ENCODE results near the gene LSAMP.
"Not testable (repeated sequence)": the region's sequence is repeated elsewhere in the genome, so short reads cannot be mapped to it uniquely, and the experiment has no call there.

The LSAMP gene

DNA sequence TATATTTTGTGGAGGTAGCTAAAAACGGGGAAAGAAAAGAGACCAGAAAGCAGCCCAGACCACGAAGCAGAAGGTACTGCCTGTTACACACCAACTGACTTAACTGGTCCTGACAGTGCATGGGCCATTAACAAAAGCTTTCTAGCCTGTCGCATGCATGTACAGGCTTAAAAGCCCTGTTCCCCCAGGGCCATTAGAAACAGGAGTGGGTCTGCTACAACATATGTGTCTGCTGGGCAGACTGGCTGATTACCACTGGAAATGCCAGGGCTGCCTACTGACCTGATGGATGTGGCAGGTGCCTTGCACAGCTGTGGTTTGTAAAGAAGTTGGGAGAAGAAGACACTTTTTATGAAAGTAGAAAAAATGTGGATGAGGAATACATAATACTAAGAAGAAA, 684.6 kb downstream of the LSAMP start:
- no peak for DNase-seq
- H3K27me3 ChIP-seq (ENCODE audit: insufficient read depth, low read length, poor library complexity), result peaks cover 12% of the 10 kb centered on the region
- ATAC-seq (ENCODE audit: insufficient read depth, low read depth), result no peak
- no peaks in the 10 kb centered on the region for H3K9me3 ChIP-seq (ENCODE audit: insufficient read depth, low read length, severe bottlenecking)
- no peak overlapping the region for H2AFZ ChIP-seq (ENCODE audit: low read depth, low read length)
- no peak overlapping the region for H3K4me2 ChIP-seq (ENCODE audit: insufficient read depth, low read length)
- no peak overlapping the region for H3K4me3 ChIP-seq (ENCODE audit: low read depth in 1 of 2, low read length in 2 of 2)
- no peaks in the 10 kb centered on the region for H4K20me1 ChIP-seq (ENCODE audit: insufficient read depth, low read length)
- no peak for TF ChIP-seq EZH2 (IDR thresholded peaks at IDR 0.05; ENCODE audit: borderline replicate concordance, low read depth, low read length, severe bottlenecking)
- TF ChIP-seq, protein P1, sequence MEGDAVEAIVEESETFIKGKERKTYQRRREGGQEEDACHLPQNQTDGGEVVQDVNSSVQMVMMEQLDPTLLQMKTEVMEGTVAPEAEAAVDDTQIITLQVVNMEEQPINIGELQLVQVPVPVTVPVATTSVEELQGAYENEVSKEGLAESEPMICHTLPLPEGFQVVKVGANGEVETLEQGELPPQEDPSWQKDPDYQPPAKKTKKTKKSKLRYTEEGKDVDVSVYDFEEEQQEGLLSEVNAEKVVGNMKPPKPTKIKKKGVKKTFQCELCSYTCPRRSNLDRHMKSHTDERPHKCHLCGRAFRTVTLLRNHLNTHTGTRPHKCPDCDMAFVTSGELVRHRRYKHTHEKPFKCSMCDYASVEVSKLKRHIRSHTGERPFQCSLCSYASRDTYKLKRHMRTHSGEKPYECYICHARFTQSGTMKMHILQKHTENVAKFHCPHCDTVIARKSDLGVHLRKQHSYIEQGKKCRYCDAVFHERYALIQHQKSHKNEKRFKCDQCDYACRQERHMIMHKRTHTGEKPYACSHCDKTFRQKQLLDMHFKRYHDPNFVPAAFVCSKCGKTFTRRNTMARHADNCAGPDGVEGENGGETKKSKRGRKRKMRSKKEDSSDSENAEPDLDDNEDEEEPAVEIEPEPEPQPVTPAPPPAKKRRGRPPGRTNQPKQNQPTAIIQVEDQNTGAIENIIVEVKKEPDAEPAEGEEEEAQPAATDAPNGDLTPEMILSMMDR (IDR thresholded peaks at IDR 0.05; ENCODE audit: borderline replicate concordance, extremely low read depth, low read length, poor library complexity, severe bottlenecking), result no peak
- no peaks in the 10 kb centered on the region for H3K79me2 ChIP-seq (ENCODE audit: insufficient read depth, low read length)
- no peak overlapping the region for H3K27ac ChIP-seq (ENCODE audit: low read length)
- H3K4me1 ChIP-seq (ENCODE audit: insufficient read depth, low read length), result no peaks in the 10 kb centered on the region
- no peak overlapping the region for H3K9ac ChIP-seq (ENCODE audit: low read depth, low read length)
- H3K36me3 ChIP-seq (ENCODE audit: insufficient read depth, low read length), result no peaks in the 10 kb centered on the region

DNA sequence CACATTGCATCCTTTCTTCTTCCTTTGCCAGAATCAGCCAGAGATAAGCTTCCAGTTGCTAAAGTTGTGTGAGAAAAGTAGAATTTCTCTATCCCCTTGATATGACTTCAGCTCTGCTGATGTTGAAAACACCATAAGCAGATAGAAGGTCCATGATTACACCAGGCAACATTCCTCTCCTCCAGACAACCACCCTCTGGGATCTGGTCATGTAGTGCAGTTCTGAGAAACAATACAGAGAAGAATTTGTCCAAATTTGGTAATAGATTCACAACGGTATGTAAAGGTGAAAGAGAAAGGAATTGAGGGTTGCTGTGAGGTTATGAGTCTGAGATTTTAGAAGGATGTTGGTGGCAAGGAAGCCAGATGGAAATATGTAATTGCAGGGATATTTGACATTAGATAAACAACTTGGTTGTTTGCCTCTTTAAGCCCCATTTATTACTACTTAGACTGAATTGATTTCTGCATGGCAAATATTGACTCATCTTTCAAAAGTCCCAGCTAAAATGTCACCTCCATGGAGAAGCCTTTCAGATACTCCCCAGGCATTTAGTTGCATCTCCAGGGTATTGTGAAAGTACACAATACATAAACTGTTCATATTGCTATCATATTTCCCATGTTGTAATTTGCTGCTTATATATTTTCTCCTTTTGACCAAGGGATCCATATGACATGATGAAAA, 687.1 kb downstream of the LSAMP start:
- Histone ChIP-seq H3K27me3 (ENCODE audit: insufficient read depth, low read length, poor library complexity) (peaks cover 7% of the 10 kb centered on the region), H3K79me2 (ENCODE audit: insufficient read depth, low read length) (no peaks in the 10 kb centered on the region), H3K4me3 (ENCODE audit: low read depth in 1 of 2, low read length in 2 of 2) (no peak overlapping the region), H4K20me1 (ENCODE audit: insufficient read depth, low read length) (no peaks in the 10 kb centered on the region), H3K4me2 (ENCODE audit: insufficient read depth, low read length) (no peak overlapping the region), H2AFZ (ENCODE audit: low read depth, low read length) (no peak overlapping the region), H3K36me3 (ENCODE audit: insufficient read depth, low read length) (no peaks in the 10 kb centered on the region), H3K27ac (ENCODE audit: low read length) (no peak overlapping the region), H3K9ac (ENCODE audit: low read depth, low read length) (no peak overlapping the region), H3K9me3 (ENCODE audit: insufficient read depth, low read length, severe bottlenecking) (no peaks in the 10 kb centered on the region), H3K4me1 (ENCODE audit: insufficient read depth, low read length) (no peaks in the 10 kb centered on the region)
- no peak for DNase-seq
- TF ChIP-seq, protein P1 (IDR thresholded peaks at IDR 0.05; ENCODE audit: borderline replicate concordance, extremely low read depth, low read length, poor library complexity, severe bottlenecking), result no peak
- no peak for TF ChIP-seq EZH2 (IDR thresholded peaks at IDR 0.05; ENCODE audit: borderline replicate concordance, low read depth, low read length, severe bottlenecking)
- no peak for ATAC-seq (ENCODE audit: insufficient read depth, low read depth)

DNA sequence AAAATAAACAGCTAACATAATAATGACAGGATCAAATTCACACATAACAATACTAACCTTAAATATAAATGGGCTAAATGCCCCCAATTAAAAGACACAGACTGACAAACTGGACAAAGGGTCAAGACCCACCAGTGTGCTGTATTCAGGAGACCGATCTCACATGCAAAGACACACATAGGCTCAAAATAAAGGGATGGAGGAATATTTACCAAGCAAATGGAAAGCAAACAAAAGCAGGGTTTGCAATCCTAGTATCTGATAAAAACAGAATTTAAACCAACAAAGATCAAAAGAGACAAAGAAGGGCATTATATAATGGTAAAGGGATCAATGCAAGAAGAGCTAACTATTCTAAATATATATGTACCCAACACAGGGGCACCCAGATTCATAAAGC, 692.3 kb downstream of the LSAMP start:
- H3K27ac ChIP-seq (ENCODE audit: low read length); H3K4me2 ChIP-seq (ENCODE audit: insufficient read depth, low read length); H3K36me3 ChIP-seq (ENCODE audit: insufficient read depth, low read length); ATAC-seq (ENCODE audit: insufficient read depth, low read depth); DNase-seq; H3K9ac ChIP-seq (ENCODE audit: low read depth, low read length); H3K79me2 ChIP-seq (ENCODE audit: insufficient read depth, low read length); H2AFZ ChIP-seq (ENCODE audit: low read depth, low read length); H3K27me3 ChIP-seq (ENCODE audit: insufficient read depth, low read length, poor library complexity); H4K20me1 ChIP-seq (ENCODE audit: insufficient read depth, low read length); H3K4me1 ChIP-seq (ENCODE audit: insufficient read depth, low read length); H3K4me3 ChIP-seq (ENCODE audit: low read depth in 1 of 2, low read length in 2 of 2); H3K9me3 ChIP-seq (ENCODE audit: insufficient read depth, low read length, severe bottlenecking): not testable (repeated sequence)

All from DND-41 (cell line).